ENCODE results near the gene MRPL20. TPM values are rescaled to one million over a fixed set of nuclear protein-coding genes. Genes with fewer than 3 reads are reported as not detected.
A peak's percentile ranks its signal among the peaks of the same experiment; 100 is the strongest.
"Not testable (repeated sequence)": the region's sequence is repeated elsewhere in the genome, so short reads cannot be mapped to it uniquely, and the experiment has no call there.

MRPL20 gene
- total RNA-seq, 1 donor from 2014 or later, result 132 TPM

GRCh38 chr1:1437033-1437903 is 30.2 kb upstream of the MRPL20 start:
- no peak for DNase-seq (ENCODE audit: low read depth, low spot score)

- no peak for DNase-seq (ENCODE audit: low read depth, low spot score)
Observed at GRCh38 chr1:1436630-1437032, 29.5 kb upstream of the MRPL20 start.

GRCh38 chr1:1435911-1436629 is 29.0 kb upstream of the MRPL20 start:
- no peak for DNase-seq (ENCODE audit: low read depth, low spot score)

DNA sequence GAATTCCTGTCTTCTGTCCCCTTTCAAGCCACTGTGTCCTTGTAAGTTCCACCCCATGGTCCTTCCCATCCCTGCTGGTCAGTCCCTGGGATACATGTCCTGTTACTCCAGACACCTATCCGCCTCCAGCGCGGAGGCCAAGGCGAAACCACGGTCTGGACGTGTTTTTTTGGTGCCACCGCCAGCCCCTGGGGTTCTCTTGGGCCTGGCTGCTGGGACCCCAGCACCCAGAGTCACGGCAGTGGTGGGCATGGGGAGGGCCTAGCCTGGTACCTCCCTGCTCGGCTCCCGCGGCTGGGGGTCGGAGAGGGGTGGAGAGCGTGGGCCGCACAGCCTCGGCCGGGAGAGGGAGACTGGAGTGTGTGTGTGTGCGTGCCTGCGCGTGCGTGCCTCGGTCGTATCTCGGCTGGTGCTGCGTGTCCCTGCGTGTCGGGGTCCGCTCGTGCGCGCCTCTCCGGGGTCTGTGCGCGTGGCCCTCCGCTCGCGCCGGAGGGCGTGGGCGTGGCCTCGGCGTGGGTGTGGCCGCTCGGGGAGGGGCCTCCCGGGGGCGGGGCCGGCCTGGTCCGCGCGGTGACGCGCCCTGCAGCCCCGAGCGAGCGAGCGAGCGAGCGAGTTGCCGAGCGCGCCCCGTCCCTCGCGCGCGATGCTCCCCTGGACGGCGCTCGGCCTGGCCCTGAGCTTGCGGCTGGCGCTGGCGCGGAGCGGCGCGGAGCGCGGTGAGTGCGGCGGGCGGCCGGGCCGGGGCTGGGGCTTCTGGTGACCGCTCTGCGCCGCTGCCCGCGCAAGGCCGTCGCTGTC is 28.2 kb upstream of the MRPL20 start, which contains the start of gene VWA1:
VWA1 (plus strand) TSS at position 585 of the 798 bp plus-strand sequence; CDS start at position 644, 59 bp downstream.
- DNase-seq (ENCODE audit: low read depth, low spot score), result no peak

DNA sequence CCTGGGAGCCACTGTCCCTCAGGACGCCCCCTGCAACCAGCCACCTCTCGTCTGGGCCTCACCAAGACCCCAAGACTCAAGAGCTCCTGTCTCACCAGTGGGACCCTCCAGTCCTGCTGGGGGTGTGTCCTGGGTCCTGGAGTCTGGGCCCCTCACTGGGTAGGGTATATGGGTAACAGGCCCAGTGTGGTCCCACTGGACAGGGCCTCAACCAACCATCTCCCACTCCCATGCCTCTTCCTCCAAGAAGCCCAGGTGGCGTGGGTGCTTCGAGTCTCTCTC is 27.7 kb upstream of the MRPL20 start:
- no peak for DNase-seq (ENCODE audit: low read depth, low spot score)

DNA sequence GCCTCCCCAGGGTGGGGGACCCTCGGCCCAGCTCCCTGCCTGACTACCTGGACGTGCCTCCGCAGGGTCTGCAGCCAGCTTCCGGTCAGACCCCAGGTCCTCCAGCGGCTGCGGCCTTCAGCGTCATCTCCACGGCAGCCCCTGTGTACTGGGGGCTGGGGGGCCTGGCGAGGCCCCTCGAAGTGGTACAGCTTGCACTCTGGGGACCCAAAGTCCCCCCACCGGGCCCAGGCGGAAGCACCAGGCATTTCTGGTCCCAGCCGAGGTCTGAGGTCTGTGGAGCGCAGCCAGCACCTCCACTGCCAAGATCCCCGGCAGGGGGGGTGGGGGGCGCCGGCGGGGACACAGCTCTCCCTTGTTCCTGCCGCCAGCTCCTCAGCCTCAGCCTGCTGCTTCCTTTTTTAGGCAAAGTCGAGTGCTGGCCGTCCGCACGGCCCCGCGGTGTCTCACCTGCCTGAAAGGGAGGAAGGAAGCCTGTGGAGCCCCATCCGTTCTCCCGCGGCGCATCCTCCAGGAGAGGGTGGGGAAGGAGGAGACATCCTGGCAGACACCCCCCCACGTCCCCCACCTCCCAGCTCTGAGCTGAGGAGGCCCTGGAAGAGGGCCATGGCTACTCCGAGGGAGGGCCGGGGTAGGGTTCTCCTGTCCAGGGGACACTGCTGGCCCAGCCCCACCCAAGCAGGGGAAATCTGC is 27.2 kb upstream of the MRPL20 start:
- no peak for DNase-seq (ENCODE audit: low read depth, low spot score)

DNA sequence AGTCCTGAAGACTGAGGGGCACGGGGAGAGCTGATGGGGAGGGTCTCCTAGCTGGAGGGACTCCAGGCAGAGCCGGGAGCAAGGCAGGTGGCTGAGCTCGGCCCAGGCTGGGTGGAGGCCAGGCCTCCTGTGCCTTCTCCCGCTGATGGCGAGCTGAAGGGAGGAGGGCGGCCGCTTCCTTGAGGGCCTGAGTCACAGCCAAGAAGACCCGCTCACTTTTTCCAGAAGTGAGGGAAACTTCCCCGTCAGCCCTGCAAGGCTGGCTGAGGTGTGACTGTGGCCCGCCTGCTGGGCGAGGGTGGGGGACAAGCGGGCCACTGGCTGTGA is 26.7 kb upstream of the MRPL20 start:
- DNase-seq (ENCODE audit: low read depth, low spot score), result peak; percentile 30

- no peak for DNase-seq (ENCODE audit: low read depth, low spot score)
Observed at GRCh38 chr1:1432951-1433803, 26.1 kb upstream of the MRPL20 start.

DNA sequence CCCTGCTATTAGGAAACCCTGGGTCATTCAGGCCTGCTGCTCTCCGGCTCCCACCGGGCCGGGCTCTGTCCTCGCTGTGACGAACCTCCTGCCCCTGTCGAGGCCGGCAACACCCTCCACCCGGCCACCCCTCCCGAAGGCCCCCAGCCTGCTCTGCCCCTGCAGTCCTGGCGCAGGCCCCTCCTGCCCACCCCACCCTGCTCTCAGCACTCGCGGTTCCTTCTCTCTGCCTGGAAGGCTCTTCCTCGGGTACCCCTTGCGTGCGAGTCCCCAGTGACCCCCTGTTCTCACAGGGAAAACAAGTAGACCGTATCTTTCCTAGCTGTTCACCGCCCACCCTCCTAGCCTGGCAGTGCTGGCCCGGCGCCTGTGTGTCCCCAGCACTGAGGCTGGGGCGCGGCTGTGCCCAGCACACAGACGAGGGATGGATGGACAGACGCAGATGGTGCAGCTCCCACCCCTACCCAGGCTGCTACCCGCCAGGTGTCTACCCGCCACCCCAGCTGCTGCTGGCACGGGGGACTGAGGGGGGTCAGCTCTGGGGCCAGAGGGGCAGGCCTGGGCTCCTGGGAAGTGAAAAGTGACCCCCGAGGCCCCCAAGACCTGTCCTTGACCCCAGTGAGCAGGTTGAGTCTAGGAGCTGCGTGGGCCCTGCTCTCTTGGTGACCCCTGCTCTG is 25.3 kb upstream of the MRPL20 start:
- no peak for DNase-seq (ENCODE audit: low read depth, low spot score)

DNA sequence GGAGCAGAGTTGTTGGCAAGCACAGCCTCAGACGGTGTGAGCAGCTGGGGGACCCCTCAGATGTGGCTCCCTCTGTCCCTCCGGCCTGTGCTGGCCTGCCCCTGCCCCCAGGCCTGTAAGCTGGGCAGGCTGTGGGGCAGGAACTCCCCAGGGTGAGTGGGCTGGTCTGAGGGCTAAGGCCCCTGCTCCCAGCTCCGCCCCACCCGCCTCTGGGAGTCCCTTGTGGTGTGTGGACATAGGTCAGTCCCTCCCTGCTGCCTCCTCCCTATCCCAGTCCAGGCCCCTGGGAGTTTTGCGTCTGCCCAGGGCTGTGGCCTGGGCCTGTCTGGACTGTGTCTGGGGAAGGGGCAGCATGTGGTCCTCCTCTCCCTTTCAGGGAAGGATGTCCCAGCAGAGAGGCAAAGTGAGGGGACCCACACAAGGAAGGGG is 24.8 kb upstream of the MRPL20 start:
- no peak for DNase-seq (ENCODE audit: low read depth, low spot score)

- DNase-seq (ENCODE audit: low read depth, low spot score), result no peak
Observed at GRCh38 chr1:1430992-1431844, 24.1 kb upstream of the MRPL20 start.

GRCh38 chr1:1430114-1430982 is 23.3 kb upstream of the MRPL20 start:
- peak; percentile 55 for DNase-seq (ENCODE audit: low read depth, low spot score)

- DNase-seq (ENCODE audit: low read depth, low spot score), result no peak
Observed at GRCh38 chr1:1429671-1430073, 22.6 kb upstream of the MRPL20 start.

- not testable (repeated sequence) for DNase-seq (ENCODE audit: low read depth, low spot score)
Observed at GRCh38 chr1:1428967-1429366, 21.9 kb upstream of the MRPL20 start.

DNA sequence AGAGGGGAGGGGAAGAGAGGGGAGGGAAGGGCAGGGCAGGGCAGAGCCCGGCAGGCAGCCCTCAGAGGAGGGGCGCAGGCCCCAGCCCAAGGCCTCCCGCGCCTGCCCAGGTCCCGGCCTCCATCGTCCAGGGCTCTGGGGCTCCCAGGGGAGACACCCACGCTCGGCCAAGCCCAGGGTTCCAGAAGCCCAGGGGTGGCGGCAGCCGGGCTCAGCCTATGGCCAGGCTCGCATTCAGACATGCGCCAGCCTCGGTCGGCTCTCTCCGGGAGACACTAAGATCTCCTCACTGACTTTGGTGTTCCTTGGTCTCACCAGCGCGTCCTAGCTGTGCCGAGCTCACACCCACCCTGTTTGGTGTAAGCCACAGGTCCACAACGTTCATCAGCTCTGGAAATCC is 21.1 kb upstream of the MRPL20 start:
- no peak for DNase-seq (ENCODE audit: low read depth, low spot score)

- DNase-seq (ENCODE audit: low read depth, low spot score), result no peak
Observed at GRCh38 chr1:1427820-1428148, 20.7 kb upstream of the MRPL20 start.

GRCh38 chr1:1427106-1427819 is 20.2 kb upstream of the MRPL20 start:
- DNase-seq (ENCODE audit: low read depth, low spot score), result no peak
